ENCODE measurements around the gene CNTROB. TPM values are rescaled to one million over a fixed set of nuclear protein-coding genes. Genes with fewer than 3 reads are reported as not detected.

The CNTROB gene
- total RNA-seq, 1 experiment from 2014 or later, result 30.1 TPM

- Histone ChIP-seq H3K56ac (ENCODE audit: insufficient read length, low read depth, low read length) (no peak overlapping the region), H3K4me2 (ENCODE audit: insufficient read depth, insufficient read length, low read length) (no peak overlapping the region), H3T11ph (ENCODE audit: low read length) (no peak overlapping the region), H3K14ac (ENCODE audit: insufficient read depth, low read length) (no peak overlapping the region), H2BK120ac (ENCODE audit: low read depth, low read length, poor library complexity, severe bottlenecking) (no peak overlapping the region), H3K23me2 (ENCODE audit: insufficient read length, low read depth, low read length, poor library complexity, severe bottlenecking) (peaks cover 3% of the 10 kb centered on the region), H4K20me1 (ENCODE audit: control insufficient read depth, insufficient read depth, insufficient read length) (no peaks in the 10 kb centered on the region), H3K27ac (ENCODE audit: insufficient read length, low read depth, low read length) (no peak overlapping the region), H3K9ac (ENCODE audit: extremely low read depth, insufficient read length, low read length) (no peak overlapping the region), H2AFZ (ENCODE audit: low read length) (no peak overlapping the region), H2BK5ac (ENCODE audit: insufficient read length, low read length) (no peak overlapping the region), H2AK5ac (ENCODE audit: insufficient read length, low read length) (no peak overlapping the region), H2BK15ac (ENCODE audit: low read depth, low read length) (no peak overlapping the region), H3K18ac (ENCODE audit: insufficient read length, low read depth, low read length) (no peak overlapping the region), H4K91ac (ENCODE audit: insufficient read length, low read depth, low read length) (no peak overlapping the region), H3K79me1 (ENCODE audit: insufficient read depth, low read depth, low read length, poor library complexity, severe bottlenecking) (no peaks in the 10 kb centered on the region), H3K23ac (ENCODE audit: insufficient read length, low read depth, low read length) (no peak overlapping the region), H2BK20ac (ENCODE audit: low read depth, low read length, poor library complexity, severe bottlenecking) (no peak overlapping the region), H2BK12ac (ENCODE audit: insufficient read length, low read depth, low read length) (no peak overlapping the region), H3K9me3 (ENCODE audit: control insufficient read depth, low read depth, low read length) (no peaks in the 10 kb centered on the region), H3K79me2 (ENCODE audit: insufficient read depth, low read length) (no peaks in the 10 kb centered on the region), H4K5ac (ENCODE audit: insufficient read length, low read depth, low read length) (no peak overlapping the region), H3K4me1 (ENCODE audit: insufficient read depth, low read length) (no peaks in the 10 kb centered on the region), H4K8ac (replicated peaks; ENCODE audit: insufficient read length, low read depth, low read length) (no peak overlapping the region), H3K27me3 (ENCODE audit: insufficient read depth, low read length) (no peaks in the 10 kb centered on the region), H3K4ac (ENCODE audit: low read depth, low read length) (no peak overlapping the region)
- Mint-ChIP-seq H3K4me3 (no peak overlapping the region), H3K27me3 (ENCODE audit: low read depth) (peaks cover 28% of the 10 kb centered on the region), H3K9me3 (no peaks in the 10 kb centered on the region; a peak in 1 of 5 replicates), H3K4me1 (peaks cover 7 to 19% of the 10 kb centered on the region in 2 experiments), H3K36me3 (ENCODE audit: insufficient read depth in 1 of 3, low read depth in 3 of 3) (no peaks in the 10 kb centered on the region; a peak in 1 of 7 replicates), H3K27ac (no peak overlapping the region)
- DNase-seq, result no peak
- WGBS (ENCODE audit: extremely low coverage, insufficient read length, low lambda C conversion rate), result no CpG with 5 or more reads among the region's 9 CpGs
- no peak for TF ChIP-seq CTCF (conservative IDR thresholded peaks at IDR 0.05)
Measured at GRCh38 chr17:7984904-7985303, 52.9 kb downstream of the CNTROB start.

All from H9 (cell line).